ENCODE results near the gene VWA5B1. TPM values are rescaled to one million over a fixed set of nuclear protein-coding genes. Genes with fewer than 3 reads are reported as not detected.

VWA5B1 gene
- total and polyA plus RNA-seq, 9 donors: 0.04 to 0.65 (median 0.26) TPM

DNA sequence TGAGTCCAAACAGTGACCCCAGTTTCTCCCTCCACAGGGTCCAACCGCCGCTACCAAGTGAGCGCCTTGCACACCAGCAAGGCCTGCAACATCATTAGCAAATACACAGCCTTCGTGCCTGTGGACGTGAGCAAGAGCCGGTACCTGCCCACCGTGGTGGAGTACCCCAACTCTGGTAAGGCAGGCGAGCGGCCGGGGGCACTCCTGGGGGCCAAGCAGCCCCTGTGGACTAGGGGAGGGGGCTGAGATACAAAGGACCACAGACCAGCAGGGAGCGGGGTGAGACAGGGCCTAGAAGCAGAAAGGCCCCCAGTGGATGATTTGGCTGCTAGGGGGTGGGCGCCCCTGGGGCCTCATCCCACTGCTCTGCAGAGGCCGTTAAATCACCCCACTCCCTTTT, 54.7 kb downstream of the VWA5B1 start:
- no peaks in the 10 kb centered on the region for H3K9me3 ChIP-seq (replicated peaks; ENCODE audit: control insufficient read depth, low read depth, low read length)
- H3K27ac ChIP-seq (ENCODE audit: low read length): no peak overlapping the region
- no peak for DNase-seq
- WGBS (ENCODE audit: insufficient coverage): 90% methylated on average over 7 of the region's 13 CpGs
- H3K27me3 ChIP-seq (ENCODE audit: control insufficient read depth, insufficient read depth, low read length): peaks cover 20% of the 10 kb centered on the region
- H3K4me3 ChIP-seq (ENCODE audit: low read length): no peak overlapping the region
- peaks cover 13% of the 10 kb centered on the region for H3K4me1 ChIP-seq (ENCODE audit: control insufficient read depth, insufficient read depth, low read length)
- no peaks in the 10 kb centered on the region for H3K36me3 ChIP-seq (ENCODE audit: control insufficient read depth, insufficient read depth, low read length)

GRCh38 chr1:20346433-20346832, 55.8 kb downstream of the VWA5B1 start:
- no CpG with 5 or more reads among the region's 1 CpG for WGBS (ENCODE audit: insufficient coverage)
- Histone ChIP-seq H3K27me3 (ENCODE audit: control insufficient read depth, insufficient read depth, low read length) (peaks cover 20% of the 10 kb centered on the region), H3K9me3 (replicated peaks; ENCODE audit: control insufficient read depth, low read depth, low read length) (no peaks in the 10 kb centered on the region), H3K36me3 (ENCODE audit: control insufficient read depth, insufficient read depth, low read length) (no peaks in the 10 kb centered on the region), H3K27ac (ENCODE audit: low read length) (no peak overlapping the region), H3K4me3 (ENCODE audit: low read length) (no peak overlapping the region), H3K4me1 (ENCODE audit: control insufficient read depth, insufficient read depth, low read length) (peaks cover 13% of the 10 kb centered on the region)
- DNase-seq: no peak

DNA sequence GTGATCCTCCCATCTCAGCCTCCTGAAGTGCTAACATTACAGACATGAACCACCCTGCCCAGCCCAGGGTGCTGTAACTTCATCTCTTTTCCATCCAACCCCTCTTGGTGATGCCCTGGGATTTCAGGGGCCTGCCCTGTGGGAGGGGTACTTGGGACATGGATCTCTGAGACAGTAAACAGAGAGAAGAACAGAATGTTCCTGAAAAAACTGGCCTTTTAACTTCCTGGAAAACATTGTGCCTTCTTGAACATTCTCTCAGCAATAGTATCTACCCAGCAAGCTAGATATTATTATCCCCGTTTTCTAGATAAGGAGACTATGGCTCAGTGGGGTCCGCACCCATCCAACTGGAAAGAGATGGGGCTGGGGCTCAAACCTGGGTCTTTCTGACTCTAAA, 57.0 kb downstream of the VWA5B1 start:
- DNase-seq: no peak
- H3K9me3 ChIP-seq (replicated peaks; ENCODE audit: control insufficient read depth, low read depth, low read length): no peaks in the 10 kb centered on the region
- peaks cover 8% of the 10 kb centered on the region for H3K4me1 ChIP-seq (ENCODE audit: control insufficient read depth, insufficient read depth, low read length)
- no peaks in the 10 kb centered on the region for H3K36me3 ChIP-seq (ENCODE audit: control insufficient read depth, insufficient read depth, low read length)
- H3K27ac ChIP-seq (ENCODE audit: low read length): no peak overlapping the region
- WGBS (ENCODE audit: insufficient coverage): no CpG with 5 or more reads among the region's 2 CpGs
- H3K27me3 ChIP-seq (ENCODE audit: control insufficient read depth, insufficient read depth, low read length): peaks cover 16% of the 10 kb centered on the region
- no peak overlapping the region for H3K4me3 ChIP-seq (ENCODE audit: low read length)

GRCh38 chr1:20348326-20348915, 57.7 kb downstream of the VWA5B1 start:
- 56% methylated on average over 12 of the region's 13 CpGs for WGBS (ENCODE audit: insufficient coverage)
- H3K36me3 ChIP-seq (ENCODE audit: control insufficient read depth, insufficient read depth, low read length): no peaks in the 10 kb centered on the region
- DNase-seq: no peak
- H3K27me3 ChIP-seq (ENCODE audit: control insufficient read depth, insufficient read depth, low read length): peaks cover 12% of the 10 kb centered on the region
- H3K4me3 ChIP-seq (ENCODE audit: low read length): no peak overlapping the region
- H3K9me3 ChIP-seq (replicated peaks; ENCODE audit: control insufficient read depth, low read depth, low read length): no peaks in the 10 kb centered on the region
- peaks cover 3% of the 10 kb centered on the region for H3K4me1 ChIP-seq (ENCODE audit: control insufficient read depth, insufficient read depth, low read length)
- H3K27ac ChIP-seq (ENCODE audit: low read length): no peak overlapping the region

DNA sequence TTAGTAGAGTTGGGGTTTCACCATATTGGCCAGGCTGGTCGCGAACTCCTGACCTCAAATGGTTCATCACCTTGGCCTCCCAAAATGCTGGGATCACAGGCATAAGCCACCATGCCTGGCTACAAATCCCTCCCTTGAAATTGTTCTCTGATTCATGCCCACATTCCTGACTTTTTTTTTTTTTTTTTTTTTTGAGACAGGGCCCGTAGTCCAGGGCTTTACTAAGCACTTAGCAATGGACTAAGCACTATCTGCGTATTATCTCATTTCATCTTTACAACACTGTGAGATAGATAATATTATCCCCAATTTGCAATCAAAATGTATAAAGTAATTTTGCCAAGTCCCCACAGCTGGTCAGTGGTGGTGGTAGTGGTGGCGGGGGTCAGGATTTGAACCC, 58.9 kb downstream of the VWA5B1 start:
- DNase-seq: no peak
- no peaks in the 10 kb centered on the region for H3K4me1 ChIP-seq (ENCODE audit: control insufficient read depth, insufficient read depth, low read length)
- WGBS (ENCODE audit: insufficient coverage): 100% methylated on average over 3 of the region's 5 CpGs
- no peaks in the 10 kb centered on the region for H3K9me3 ChIP-seq (replicated peaks; ENCODE audit: control insufficient read depth, low read depth, low read length)
- H3K27ac ChIP-seq (ENCODE audit: low read length): no peak overlapping the region
- no peak overlapping the region for H3K4me3 ChIP-seq (ENCODE audit: low read length)
- no peaks in the 10 kb centered on the region for H3K36me3 ChIP-seq (ENCODE audit: control insufficient read depth, insufficient read depth, low read length)
- peaks cover 5% of the 10 kb centered on the region for H3K27me3 ChIP-seq (ENCODE audit: control insufficient read depth, insufficient read depth, low read length)

GRCh38 chr1:20349971-20350370, 59.3 kb downstream of the VWA5B1 start:
- Histone ChIP-seq H3K36me3 (ENCODE audit: control insufficient read depth, insufficient read depth, low read length) (no peaks in the 10 kb centered on the region), H3K9me3 (replicated peaks; ENCODE audit: control insufficient read depth, low read depth, low read length) (no peaks in the 10 kb centered on the region), H3K4me1 (ENCODE audit: control insufficient read depth, insufficient read depth, low read length) (no peaks in the 10 kb centered on the region), H3K27me3 (ENCODE audit: control insufficient read depth, insufficient read depth, low read length) (peaks cover 2% of the 10 kb centered on the region), H3K27ac (ENCODE audit: low read length) (no peak overlapping the region), H3K4me3 (ENCODE audit: low read length) (no peak overlapping the region)
- WGBS (ENCODE audit: insufficient coverage): 79% methylated on average over 5 of the region's 12 CpGs
- no peak for DNase-seq

GRCh38 chr1:20350421-20350820, 59.7 kb downstream of the VWA5B1 start:
- WGBS (ENCODE audit: insufficient coverage): 86% methylated on average over 6 of the region's 7 CpGs
- peaks cover 2% of the 10 kb centered on the region for H3K27me3 ChIP-seq (ENCODE audit: control insufficient read depth, insufficient read depth, low read length)
- no peaks in the 10 kb centered on the region for H3K36me3 ChIP-seq (ENCODE audit: control insufficient read depth, insufficient read depth, low read length)
- no peak overlapping the region for H3K27ac ChIP-seq (ENCODE audit: low read length)
- H3K9me3 ChIP-seq (replicated peaks; ENCODE audit: control insufficient read depth, low read depth, low read length): no peaks in the 10 kb centered on the region
- H3K4me3 ChIP-seq (ENCODE audit: low read length): no peak overlapping the region
- DNase-seq: no peak
- H3K4me1 ChIP-seq (ENCODE audit: control insufficient read depth, insufficient read depth, low read length): no peaks in the 10 kb centered on the region

- no peaks in the 10 kb centered on the region for H3K36me3 ChIP-seq (ENCODE audit: control insufficient read depth, insufficient read depth, low read length)
- H3K27ac ChIP-seq (ENCODE audit: low read length): no peak overlapping the region
- peaks cover 2% of the 10 kb centered on the region for H3K4me1 ChIP-seq (ENCODE audit: control insufficient read depth, insufficient read depth, low read length)
- 45% methylated on average over 5 of the region's 9 CpGs for WGBS (ENCODE audit: insufficient coverage)
- no peaks in the 10 kb centered on the region for H3K9me3 ChIP-seq (replicated peaks; ENCODE audit: control insufficient read depth, low read depth, low read length)
- H3K4me3 ChIP-seq (ENCODE audit: low read length): no peak overlapping the region
- no peak for DNase-seq
- peaks cover 4% of the 10 kb centered on the region for H3K27me3 ChIP-seq (ENCODE audit: control insufficient read depth, insufficient read depth, low read length)
Observed at GRCh38 chr1:20351911-20352701, 61.4 kb downstream of the VWA5B1 start.

DNA sequence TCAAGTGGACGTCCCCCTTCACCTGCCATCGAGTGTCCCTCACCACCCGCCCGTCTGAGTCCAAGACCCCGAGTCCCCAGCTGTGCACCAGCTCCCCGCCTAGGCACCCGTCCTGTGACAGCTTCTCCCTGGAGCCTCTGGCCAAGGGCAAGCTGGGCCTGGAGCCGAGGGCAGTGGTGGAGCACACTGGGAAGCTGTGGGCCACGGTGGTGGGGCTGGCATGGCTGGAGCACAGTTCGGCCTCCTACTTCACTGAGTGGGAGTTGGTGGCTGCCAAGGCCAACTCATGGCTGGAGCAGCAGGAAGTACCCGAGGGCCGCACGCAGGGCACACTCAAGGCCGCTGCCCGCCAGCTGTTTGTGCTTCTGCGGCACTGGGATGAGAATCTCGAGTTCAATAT, 63.2 kb downstream of the VWA5B1 start:
- 82% methylated on average over 16 of the region's 17 CpGs for WGBS (ENCODE audit: insufficient coverage)
- no peaks in the 10 kb centered on the region for H3K36me3 ChIP-seq (ENCODE audit: control insufficient read depth, insufficient read depth, low read length)
- H3K4me3 ChIP-seq (ENCODE audit: low read length): no peak overlapping the region
- H3K4me1 ChIP-seq (ENCODE audit: control insufficient read depth, insufficient read depth, low read length): peaks cover 19% of the 10 kb centered on the region
- no peak for DNase-seq
- H3K9me3 ChIP-seq (replicated peaks; ENCODE audit: control insufficient read depth, low read depth, low read length): no peaks in the 10 kb centered on the region
- H3K27me3 ChIP-seq (ENCODE audit: control insufficient read depth, insufficient read depth, low read length): peaks cover 4% of the 10 kb centered on the region
- H3K27ac ChIP-seq (ENCODE audit: low read length): no peak overlapping the region

GRCh38 chr1:20354610-20355009, 63.9 kb downstream of the VWA5B1 start:
- peaks cover 6% of the 10 kb centered on the region for H3K27me3 ChIP-seq (ENCODE audit: control insufficient read depth, insufficient read depth, low read length)
- no peaks in the 10 kb centered on the region for H3K36me3 ChIP-seq (ENCODE audit: control insufficient read depth, insufficient read depth, low read length)
- no peak overlapping the region for H3K4me3 ChIP-seq (ENCODE audit: low read length)
- H3K4me1 ChIP-seq (ENCODE audit: control insufficient read depth, insufficient read depth, low read length): peaks cover 23% of the 10 kb centered on the region
- no peaks in the 10 kb centered on the region for H3K9me3 ChIP-seq (replicated peaks; ENCODE audit: control insufficient read depth, low read depth, low read length)
- no peak for DNase-seq
- H3K27ac ChIP-seq (ENCODE audit: low read length): no peak overlapping the region
- 94% methylated on average over 2 of the region's 4 CpGs for WGBS (ENCODE audit: insufficient coverage)
